ENCODE measurements around the gene COPS8.

Gene COPS8

DNA sequence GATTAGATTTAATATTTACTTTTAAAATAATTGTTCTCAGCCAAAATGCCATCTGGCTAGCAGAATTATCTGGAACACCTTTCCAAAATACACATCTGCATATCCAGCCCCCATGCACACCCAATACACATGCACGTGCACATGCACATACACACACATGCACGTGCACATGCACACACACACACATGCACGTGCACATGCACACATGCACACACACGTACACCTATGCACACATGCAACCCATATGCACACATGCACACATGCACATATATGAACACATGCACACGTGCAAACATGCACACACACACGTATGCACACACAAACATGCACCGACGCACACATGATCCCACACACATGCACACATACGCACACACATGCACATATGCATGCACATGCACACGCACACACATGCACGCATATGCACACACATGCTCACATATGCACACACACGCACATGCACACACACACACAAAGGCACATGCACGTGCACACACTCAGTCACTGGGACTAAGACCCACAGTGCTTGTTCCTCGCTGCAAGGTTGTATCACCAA, 53.5 kb downstream of the COPS8 start:
- no peak for TF ChIP-seq CTCF (IDR thresholded peaks at IDR 0.05; ENCODE audit: low read depth, low read length)
- no peak overlapping the region for H3K4me3 ChIP-seq (ENCODE audit: low read depth, low read length)

- no peak overlapping the region for H3K4me3 ChIP-seq (ENCODE audit: low read depth, low read length)
- TF ChIP-seq CTCF (IDR thresholded peaks at IDR 0.05; ENCODE audit: low read depth, low read length): no peak
Observed at GRCh38 chr2:237140689-237141285, 55.1 kb downstream of the COPS8 start.

GRCh38 chr2:237141571-237142051, 55.9 kb downstream of the COPS8 start:
- no peak overlapping the region for H3K4me3 ChIP-seq (ENCODE audit: low read depth, low read length)
- no peak for TF ChIP-seq CTCF (IDR thresholded peaks at IDR 0.05; ENCODE audit: low read depth, low read length)

DNA sequence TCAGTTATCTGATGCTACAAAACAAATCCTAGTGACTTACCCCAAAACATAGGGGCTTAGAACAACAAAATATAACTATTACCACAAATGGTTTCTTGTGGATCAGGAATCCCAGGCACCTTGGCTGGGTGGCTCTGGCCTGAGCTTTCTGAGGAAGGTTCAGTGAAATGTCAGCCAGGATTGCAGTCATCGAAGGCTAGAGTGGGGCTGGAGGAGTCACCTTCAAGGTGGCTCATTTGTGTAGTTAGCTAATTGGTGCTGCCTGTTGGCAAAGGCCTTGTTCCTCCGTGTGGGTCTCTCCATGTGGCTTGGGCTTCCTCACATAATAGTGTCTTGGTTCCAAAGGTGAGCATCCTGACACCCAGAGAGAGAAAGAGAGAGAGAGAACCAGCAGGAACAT, 57.4 kb downstream of the COPS8 start:
- H3K4me3 ChIP-seq (ENCODE audit: low read depth, low read length): no peak overlapping the region
- TF ChIP-seq CTCF (IDR thresholded peaks at IDR 0.05; ENCODE audit: low read depth, low read length): no peak

- H3K4me3 ChIP-seq (ENCODE audit: low read depth, low read length): no peak overlapping the region
- no peak for TF ChIP-seq CTCF (IDR thresholded peaks at IDR 0.05; ENCODE audit: low read depth, low read length)
Observed at GRCh38 chr2:237143676-237144440, 58.2 kb downstream of the COPS8 start.

DNA sequence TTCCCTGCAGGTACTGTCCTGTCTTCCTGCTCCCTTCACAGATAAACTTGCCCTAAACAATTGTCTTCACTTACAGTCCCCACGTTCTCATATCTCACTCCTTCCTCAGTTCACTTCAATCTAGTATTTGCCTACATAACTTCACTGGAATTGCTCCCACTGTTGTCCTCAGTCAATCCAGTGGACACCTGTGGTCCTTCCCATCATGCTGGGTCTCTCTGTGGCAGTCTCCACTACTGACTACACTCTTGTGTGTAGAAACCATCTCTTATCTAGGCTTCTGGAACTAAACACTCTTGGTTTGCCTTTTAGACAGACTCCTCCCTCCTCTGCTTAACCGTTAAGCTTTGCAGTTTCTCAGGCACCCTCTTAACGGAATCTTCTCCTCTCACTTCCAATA, 58.8 kb downstream of the COPS8 start:
- no peak overlapping the region for H3K4me3 ChIP-seq (ENCODE audit: low read depth, low read length)
- TF ChIP-seq CTCF (IDR thresholded peaks at IDR 0.05; ENCODE audit: low read depth, low read length): no peak

DNA sequence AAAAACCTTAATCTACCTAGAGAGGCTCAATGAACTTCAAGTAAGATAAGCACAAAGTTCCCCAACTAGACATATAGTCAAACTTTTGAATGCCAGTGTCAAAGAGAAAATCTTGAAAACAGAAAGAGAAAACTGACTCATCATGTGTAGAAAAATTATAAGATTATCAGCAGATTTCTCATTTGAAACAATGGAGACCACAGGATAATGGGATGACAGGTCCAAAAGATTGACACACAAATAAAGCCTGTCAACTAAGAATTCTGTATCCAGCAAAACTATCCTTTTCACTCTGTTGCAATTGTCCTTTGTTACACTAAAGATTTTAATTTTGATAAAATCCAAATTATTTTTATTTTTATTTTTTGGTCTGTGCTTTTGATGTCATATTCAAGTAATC, 61.6 kb downstream of the COPS8 start:
- TF ChIP-seq CTCF (IDR thresholded peaks at IDR 0.05; ENCODE audit: low read depth, low read length): no peak
- no peak overlapping the region for H3K4me3 ChIP-seq (ENCODE audit: low read depth, low read length)

Measured in WI38 (cell line).